ENCODE data around the gene BRINP2.
A peak's percentile ranks its signal among the peaks of the same experiment; 100 is the strongest.

The BRINP2 gene

GRCh38 chr1:177227978-177228692 is 57.4 kb downstream of the BRINP2 start:
- no peak for DNase-seq

- no peak for DNase-seq
Observed at GRCh38 chr1:177228693-177229065, 57.9 kb downstream of the BRINP2 start.

- no peak for DNase-seq
Observed at GRCh38 chr1:177229781-177230180, 59.0 kb downstream of the BRINP2 start.

- no peak for DNase-seq
Observed at GRCh38 chr1:177230228-177231016, 59.7 kb downstream of the BRINP2 start.

- no peak for DNase-seq
Observed at GRCh38 chr1:177235350-177235749, 64.6 kb downstream of the BRINP2 start.

- no peak for DNase-seq
Observed at GRCh38 chr1:177236962-177237361, 66.2 kb downstream of the BRINP2 start.

- DNase-seq: no peak
Observed at GRCh38 chr1:177238967-177239366, 68.2 kb downstream of the BRINP2 start.

GRCh38 chr1:177239792-177240191 is 69.0 kb downstream of the BRINP2 start:
- DNase-seq: no peak

GRCh38 chr1:177243773-177244172 is 73.0 kb downstream of the BRINP2 start:
- no peak for DNase-seq

- DNase-seq: no peak
Observed at GRCh38 chr1:177246710-177247580, 76.2 kb downstream of the BRINP2 start.

GRCh38 chr1:177247623-177248176 is 76.9 kb downstream of the BRINP2 start:
- no peak for DNase-seq

GRCh38 chr1:177248258-177248657 is 77.5 kb downstream of the BRINP2 start:
- DNase-seq: no peak

GRCh38 chr1:177249231-177249630 is 78.5 kb downstream of the BRINP2 start:
- no peak for DNase-seq

- no peak for DNase-seq
Observed at GRCh38 chr1:177252877-177253276, 82.1 kb downstream of the BRINP2 start.

- DNase-seq: peak; percentile 35
Observed at GRCh38 chr1:177255411-177255810, 84.7 kb downstream of the BRINP2 start.

GRCh38 chr1:177256153-177257075 is 85.7 kb downstream of the BRINP2 start:
- DNase-seq: no peak

- DNase-seq: no peak
Observed at GRCh38 chr1:177257128-177257527, 86.4 kb downstream of the BRINP2 start.

GRCh38 chr1:177257576-177257975 is 86.8 kb downstream of the BRINP2 start:
- no peak for DNase-seq

- DNase-seq: no peak
Observed at GRCh38 chr1:177270863-177271262, 100.1 kb downstream of the BRINP2 start.

GRCh38 chr1:177273141-177273540 is 102.4 kb downstream of the BRINP2 start:
- DNase-seq: no peak

GRCh38 chr1:177274687-177275211 is 104.0 kb downstream of the BRINP2 start:
- no peak for DNase-seq

- no peak for DNase-seq
Observed at GRCh38 chr1:177275736-177276135, 105.0 kb downstream of the BRINP2 start.

All from NCI-H774 (cell line).